Measurements from ENCODE around the gene RAI1. TPM values are rescaled to one million over a fixed set of nuclear protein-coding genes. Genes with fewer than 3 reads are reported as not detected.

RAI1 gene
- total RNA-seq, 1 donor from 2014 or later, result 31.2 TPM

- H3K27ac Mint-ChIP-seq, result no peak overlapping the region
- DNase-seq, result no peak
- H3K36me3 Mint-ChIP-seq (ENCODE audit: low read depth), result no peaks in the 10 kb centered on the region
- TF ChIP-seq CTCF (IDR thresholded peaks at IDR 0.05), result no peak
- ChIA-PET POLR2A (no interaction called here), CTCF (no interaction called here)
- intact Hi-C loops (cut with micrococcal nuclease), result no loop called here
- H3K4me3 Mint-ChIP-seq, result no peak overlapping the region
- H3K4me1 Mint-ChIP-seq, result no peaks in the 10 kb centered on the region
- no peak for ATAC-seq (ENCODE audit: low read depth)
- H3K27me3 Mint-ChIP-seq, result peaks cover 4% of the 10 kb centered on the region
- H3K9me3 Mint-ChIP-seq, result peaks cover 5% of the 10 kb centered on the region
Measured at GRCh38 chr17:17645961-17646360, 35.3 kb upstream of the RAI1 start.

- ATAC-seq (ENCODE audit: low read depth) (no peak), DNase-seq (no peak)
- no peaks in the 10 kb centered on the region for H3K4me1 Mint-ChIP-seq
- no peak overlapping the region for H3K27ac Mint-ChIP-seq
- H3K4me3 Mint-ChIP-seq, result no peak overlapping the region
- POLR2A ChIA-PET, result no interaction called here
- H3K9me3 Mint-ChIP-seq, result peaks cover 5% of the 10 kb centered on the region
- no peaks in the 10 kb centered on the region for H3K36me3 Mint-ChIP-seq (ENCODE audit: low read depth)
- CTCF ChIA-PET, result interaction anchor here (1.1 kb wide), 1 partner anchor 293 kb away, joined by 5 read pairs; no protein-coding TSS in a partner anchor
- H3K27me3 Mint-ChIP-seq, result peaks cover 4% of the 10 kb centered on the region
- TF ChIP-seq CTCF (IDR thresholded peaks at IDR 0.05), result no peak
- intact Hi-C loops (cut with micrococcal nuclease), result no loop called here
Measured at GRCh38 chr17:17647524-17648178, 33.6 kb upstream of the RAI1 start.

- no peak for DNase-seq
- H3K4me3 Mint-ChIP-seq, result no peak overlapping the region
- H3K9me3 Mint-ChIP-seq, result peaks cover 5% of the 10 kb centered on the region
- intact Hi-C loops (cut with micrococcal nuclease), result no loop called here
- H3K36me3 Mint-ChIP-seq (ENCODE audit: low read depth), result no peaks in the 10 kb centered on the region
- no peak for ATAC-seq (ENCODE audit: low read depth)
- ChIA-PET POLR2A (no interaction called here), CTCF (no interaction called here)
- H3K27me3 Mint-ChIP-seq, result peaks cover 4% of the 10 kb centered on the region
- H3K27ac Mint-ChIP-seq, result no peak overlapping the region
- no peaks in the 10 kb centered on the region for H3K4me1 Mint-ChIP-seq
- TF ChIP-seq CTCF (IDR thresholded peaks at IDR 0.05), result no peak
Measured at GRCh38 chr17:17648762-17649161, 32.5 kb upstream of the RAI1 start.

GRCh38 chr17:17650959-17651358 lies 30.3 kb upstream of the RAI1 start:
- ATAC-seq (ENCODE audit: low read depth) (no peak), DNase-seq (no peak)
- no peaks in the 10 kb centered on the region for H3K36me3 Mint-ChIP-seq (ENCODE audit: low read depth)
- no peak overlapping the region for H3K4me3 Mint-ChIP-seq
- H3K9me3 Mint-ChIP-seq, result peaks cover 5% of the 10 kb centered on the region
- H3K27ac Mint-ChIP-seq, result no peak overlapping the region
- POLR2A ChIA-PET, result no interaction called here
- intact Hi-C loops (cut with micrococcal nuclease), result no loop called here
- peaks cover 2% of the 10 kb centered on the region for H3K27me3 Mint-ChIP-seq
- no peaks in the 10 kb centered on the region for H3K4me1 Mint-ChIP-seq
- no peak for TF ChIP-seq CTCF (IDR thresholded peaks at IDR 0.05)
- CTCF ChIA-PET, result no interaction called here

- Mint-ChIP-seq H3K4me3 (no peak overlapping the region), H3K36me3 (ENCODE audit: low read depth) (no peaks in the 10 kb centered on the region), H3K4me1 (no peaks in the 10 kb centered on the region), H3K27ac (no peak overlapping the region), H3K9me3 (peaks cover 9% of the 10 kb centered on the region), H3K27me3 (peaks cover 4% of the 10 kb centered on the region)
- intact Hi-C loops (cut with micrococcal nuclease), result no loop called here
- DNase-seq, result no peak
- ATAC-seq (ENCODE audit: low read depth), result no peak
- no peak for TF ChIP-seq CTCF (IDR thresholded peaks at IDR 0.05)
- POLR2A ChIA-PET, result interaction anchor here (0.7 kb wide), 1 partner anchor 377 kb away, joined by 3 read pairs; no protein-coding TSS in a partner anchor
- CTCF ChIA-PET, result no interaction called here
Measured at GRCh38 chr17:17653343-17653742, 27.9 kb upstream of the RAI1 start.
